ENCODE results near the gene PLEKHO2.

Gene PLEKHO2

GRCh38 chr15:64856429-64857145 lies 14.9 kb downstream of the PLEKHO2 start:
- DNase-seq = no peak

GRCh38 chr15:64857421-64857820 lies 15.7 kb downstream of the PLEKHO2 start:
- DNase-seq = no peak

GRCh38 chr15:64858021-64858575 lies 16.4 kb downstream of the PLEKHO2 start:
- no peak for DNase-seq

GRCh38 chr15:64859226-64859625 lies 17.5 kb downstream of the PLEKHO2 start:
- DNase-seq = no peak

- DNase-seq = no peak
Measured at GRCh38 chr15:64861331-64861730, 19.6 kb downstream of the PLEKHO2 start.

- no peak for DNase-seq
Measured at GRCh38 chr15:64861960-64862359, 20.2 kb downstream of the PLEKHO2 start.

- no peak for DNase-seq
Measured at GRCh38 chr15:64862408-64862807, 20.7 kb downstream of the PLEKHO2 start.

GRCh38 chr15:64864068-64864467 lies 22.4 kb downstream of the PLEKHO2 start:
- DNase-seq = no peak

- DNase-seq = no peak
Measured at GRCh38 chr15:64865126-64865997, 23.6 kb downstream of the PLEKHO2 start.

- peak; percentile 60 for DNase-seq
Measured at GRCh38 chr15:64865998-64866520, 24.3 kb downstream of the PLEKHO2 start.

GRCh38 chr15:64869501-64869900 lies 27.8 kb downstream of the PLEKHO2 start:
- no peak for DNase-seq

GRCh38 chr15:64870353-64870752 lies 28.6 kb downstream of the PLEKHO2 start:
- DNase-seq = no peak

GRCh38 chr15:64875641-64876223 lies 34.0 kb downstream of the PLEKHO2 start:
- DNase-seq = no peak

GRCh38 chr15:64877435-64877834 lies 35.7 kb downstream of the PLEKHO2 start:
- DNase-seq = no peak

- no peak for DNase-seq
Measured at GRCh38 chr15:64878705-64879104, 37.0 kb downstream of the PLEKHO2 start.

- no peak for DNase-seq
Measured at GRCh38 chr15:64883100-64883581, 41.4 kb downstream of the PLEKHO2 start.

- peak; percentile 57 for DNase-seq
Measured at GRCh38 chr15:64883997-64884511, 42.3 kb downstream of the PLEKHO2 start.

- no peak for DNase-seq
Measured at GRCh38 chr15:64884679-64885078, 43.0 kb downstream of the PLEKHO2 start.

- DNase-seq = no peak
Measured at GRCh38 chr15:64888336-64888735, 46.6 kb downstream of the PLEKHO2 start.

- DNase-seq = no peak
Measured at GRCh38 chr15:64891561-64891960, 49.8 kb downstream of the PLEKHO2 start.

GRCh38 chr15:64892847-64893403 lies 51.2 kb downstream of the PLEKHO2 start:
- DNase-seq = no peak

Measured in amniotic stem cell (primary cell).